Bronchial epithelial cell (primary cell): ENCODE results near the gene SLC22A4. TPM values are rescaled to one million over a fixed set of nuclear protein-coding genes. Genes with fewer than 3 reads are reported as not detected.

ENCODE experiments used
- DNase-seq: peaks from one replicate; pipeline ENCODE4 v3.0.0-alpha.2; 2010; ENCODE audit warnings: low read depth
- FAIRE-seq: peaks from 2 replicates; lab custom pipeline; 2011; peaks lifted over from hg19 to GRCh38; lab: Jason Lieb, UNC
- H3K27me3 ChIP-seq: 2 replicates; pipeline ENCODE4 v1.5.1; 2011; ENCODE audit warnings: low read length; ENCODE audit not compliant: control insufficient read depth, insufficient read depth
- H3K36me3 ChIP-seq: 2 replicates; pipeline ENCODE4 v1.5.1; 2011; ENCODE audit warnings: low read length; ENCODE audit not compliant: control insufficient read depth, insufficient read depth
- H3K4me3 ChIP-seq: 2 replicates; pipeline ENCODE4 v1.5.1; 2011; ENCODE audit warnings: mild to moderate bottlenecking, low read depth, low read length, control low read depth
- CTCF ChIP-seq: IDR thresholded peaks from 2 replicates; pipeline ENCODE4 v1.5.1; 2011; ENCODE audit warnings: mild to moderate bottlenecking, moderate library complexity, low read length, control low read depth, inconsistent platforms; ENCODE audit not compliant: insufficient read depth, severe bottlenecking
- total RNA-seq: library from RNA; depleted of rRNA; stranded (reverse); fragments of >200 nt; gene quantifications from 2 replicates; pipeline ENCODE4 v1.2.1, GENCODE V29; 2014

SLC22A4 gene
- total RNA-seq, 1 donor from 2014 or later, result 0.26 TPM

GRCh38 chr5:132301344-132302271, 7.4 kb downstream of the SLC22A4 start:
- no peak for FAIRE-seq
- no peak for TF ChIP-seq CTCF
- H3K4me3 ChIP-seq, result no peak overlapping the region
- H3K27me3 ChIP-seq, result no peaks in the 10 kb centered on the region
- H3K36me3 ChIP-seq, result no peaks in the 10 kb centered on the region
- DNase-seq, result no peak

- Histone ChIP-seq H3K4me3 (no peak overlapping the region), H3K36me3 (no peaks in the 10 kb centered on the region), H3K27me3 (no peaks in the 10 kb centered on the region)
- FAIRE-seq, result no peak
- TF ChIP-seq CTCF, result no peak
- DNase-seq, result no peak
These were observed 8.2 kb downstream of the SLC22A4 start for GRCh38 chr5:132302413-132302812.

- no peak for TF ChIP-seq CTCF
- Histone ChIP-seq H3K27me3 (no peaks in the 10 kb centered on the region), H3K4me3 (no peak overlapping the region), H3K36me3 (peaks cover 1% of the 10 kb centered on the region)
- FAIRE-seq (no peak), DNase-seq (no peak)
These were observed 9.4 kb downstream of the SLC22A4 start for GRCh38 chr5:132303589-132303988.

GRCh38 chr5:132305420-132305819, 11.2 kb downstream of the SLC22A4 start:
- no peak for FAIRE-seq
- TF ChIP-seq CTCF, result no peak
- DNase-seq, result no peak
- no peak overlapping the region for H3K4me3 ChIP-seq
- peaks cover 1% of the 10 kb centered on the region for H3K36me3 ChIP-seq
- H3K27me3 ChIP-seq, result no peaks in the 10 kb centered on the region

- FAIRE-seq, result peak; percentile 7
- TF ChIP-seq CTCF, result no peak
- peaks cover 1% of the 10 kb centered on the region for H3K36me3 ChIP-seq
- H3K27me3 ChIP-seq, result no peaks in the 10 kb centered on the region
- no peak overlapping the region for H3K4me3 ChIP-seq
- no peak for DNase-seq
These were observed 14.5 kb downstream of the SLC22A4 start for GRCh38 chr5:132308701-132309100.
